ENCODE measurements around the gene TMEM30A.

Gene TMEM30A

DNA sequence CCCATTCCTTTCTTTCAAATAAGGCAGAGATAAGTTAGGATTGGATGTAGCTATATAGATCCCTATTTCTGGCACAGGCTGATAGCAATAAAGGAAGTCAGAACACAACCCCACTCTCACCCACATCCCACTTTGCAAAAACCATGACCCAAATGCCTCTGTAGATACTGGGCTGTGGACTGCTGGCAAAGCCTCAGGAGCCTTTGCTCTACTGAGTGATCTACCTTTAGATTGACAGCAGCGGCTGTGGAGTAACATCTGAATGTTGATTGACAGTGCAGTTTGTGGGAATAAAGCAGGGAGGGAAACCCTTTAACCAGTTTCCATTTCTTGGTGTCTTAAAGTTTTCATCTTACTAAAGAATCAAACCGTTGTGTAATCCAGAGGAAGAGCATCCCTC, 6.7 kb upstream of the TMEM30A start:
- no peak for DNase-seq

- DNase-seq: no peak
Measured at GRCh38 chr6:75290136-75290945, 5.7 kb upstream of the TMEM30A start.

- DNase-seq: no peak
Measured at GRCh38 chr6:75288023-75288422, 3.4 kb upstream of the TMEM30A start.

DNA sequence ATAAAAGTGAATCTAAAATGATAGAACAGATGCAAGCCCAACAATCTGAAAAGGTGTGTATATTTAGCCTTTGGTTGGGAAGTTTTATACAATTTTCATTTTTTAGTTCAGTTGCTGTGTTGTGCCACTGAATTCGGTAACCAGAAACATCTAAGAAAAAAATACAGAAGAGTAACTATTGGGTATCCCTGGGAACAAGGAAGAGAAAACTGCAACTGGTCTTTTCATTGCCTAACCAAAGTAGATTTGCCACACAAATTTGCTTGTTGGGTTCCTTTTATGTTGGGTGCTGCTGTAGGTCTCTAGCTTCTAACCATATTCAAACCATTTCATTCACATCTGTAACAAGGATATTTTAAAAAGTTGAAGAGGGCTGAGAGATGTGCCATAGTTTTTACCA, 2.8 kb upstream of the TMEM30A start:
- no peak for DNase-seq

DNA sequence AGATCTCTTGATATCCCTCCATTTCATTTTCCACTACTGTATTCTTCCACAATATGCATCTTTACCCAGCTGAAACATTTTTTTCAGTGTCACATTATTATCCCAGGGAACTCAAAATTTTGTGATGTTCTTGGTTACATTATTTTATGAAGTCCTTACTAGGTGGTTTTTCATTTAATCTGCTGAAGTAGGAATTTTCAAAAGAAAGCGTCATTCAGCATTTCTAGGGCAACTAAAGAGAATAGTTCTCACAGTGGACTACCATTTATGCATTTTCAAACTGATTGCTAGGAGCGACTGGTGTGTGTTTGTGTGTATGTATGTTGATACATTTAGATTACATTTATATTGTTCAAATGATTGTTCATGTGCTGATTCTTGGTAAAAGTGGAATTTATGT, 2.4 kb upstream of the TMEM30A start:
- no peak for DNase-seq

GRCh38 chr6:75285283-75285639, 669 bp upstream of the TMEM30A start:
- no peak for DNase-seq

DNA sequence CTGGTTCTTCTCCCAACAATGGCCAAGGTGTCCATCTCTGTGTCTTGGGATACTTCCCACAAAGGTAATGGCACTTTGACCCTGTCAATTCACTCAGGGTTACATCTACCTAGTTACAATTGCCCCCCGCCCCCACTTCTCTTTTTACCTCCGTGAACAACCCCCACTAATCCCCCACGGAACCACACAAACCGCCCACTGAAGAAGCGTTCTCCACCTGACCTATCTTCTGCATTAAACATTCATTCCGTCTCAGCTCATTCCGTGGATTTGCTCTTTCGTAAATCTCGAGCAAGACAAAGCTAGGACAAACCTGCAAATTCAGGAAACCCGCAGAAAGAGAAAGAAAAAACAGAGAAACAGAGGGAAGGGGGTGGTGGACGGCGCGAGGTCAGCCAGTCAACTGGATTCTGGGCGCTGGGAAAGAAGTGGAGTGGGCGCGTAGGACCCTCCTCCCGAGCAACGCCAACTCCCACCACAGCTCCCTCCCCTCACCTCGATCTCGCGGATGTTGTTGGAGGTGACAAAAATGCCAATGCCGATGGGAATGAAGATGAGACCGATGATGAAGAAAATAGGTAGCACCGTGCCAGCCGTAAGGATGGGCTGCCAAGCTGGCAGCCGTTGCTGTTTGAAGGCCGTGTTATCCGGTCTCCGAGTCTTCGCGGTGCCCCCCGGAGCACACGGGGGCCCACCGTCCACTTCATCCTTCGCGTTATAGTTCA, 523 bp downstream of the TMEM30A start:
- DNase-seq: peak; percentile 45

GRCh38 chr6:75282706-75283105, 1.9 kb downstream of the TMEM30A start:
- no peak for DNase-seq

DNA sequence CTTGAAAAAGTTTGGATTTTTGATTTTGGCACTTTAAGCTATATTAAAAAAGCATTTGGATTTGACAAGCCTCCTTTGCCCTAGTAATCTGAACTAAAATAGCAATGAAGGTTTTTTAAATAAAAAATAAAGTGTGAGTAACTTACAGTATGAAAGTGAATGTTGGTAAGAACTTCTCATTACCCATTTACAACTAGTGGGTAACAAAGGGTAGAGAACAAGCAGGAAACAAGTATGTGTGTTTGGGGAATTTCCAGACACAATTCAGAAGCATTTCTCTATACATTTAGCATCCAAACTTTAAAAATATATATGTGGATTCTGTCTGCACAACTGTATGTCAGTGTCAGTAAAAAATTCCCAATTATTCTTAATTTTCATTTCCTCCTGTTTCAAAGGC, 2.9 kb downstream of the TMEM30A start:
- no peak for DNase-seq

GRCh38 chr6:75280131-75280855, 4.3 kb downstream of the TMEM30A start:
- no peak for DNase-seq

DNA sequence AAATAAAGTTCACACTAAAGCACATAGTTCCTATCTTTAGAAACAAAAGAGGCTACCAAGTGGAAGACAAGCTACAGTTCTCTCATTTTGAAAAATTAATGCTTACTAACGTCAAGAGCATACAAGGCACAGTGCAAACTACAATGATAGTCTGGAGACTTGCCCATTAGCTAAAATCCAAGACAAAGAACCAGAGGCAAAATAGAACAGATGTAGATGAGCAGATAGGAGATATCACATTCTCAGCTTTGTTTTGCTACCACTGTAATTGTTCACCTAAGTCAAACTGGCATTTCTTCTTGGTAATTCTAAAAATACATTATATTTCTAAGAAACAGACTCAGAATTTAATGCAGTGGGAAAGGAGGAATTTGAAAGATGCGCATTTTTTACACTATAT, 5.2 kb downstream of the TMEM30A start:
- no peak for DNase-seq

DNA sequence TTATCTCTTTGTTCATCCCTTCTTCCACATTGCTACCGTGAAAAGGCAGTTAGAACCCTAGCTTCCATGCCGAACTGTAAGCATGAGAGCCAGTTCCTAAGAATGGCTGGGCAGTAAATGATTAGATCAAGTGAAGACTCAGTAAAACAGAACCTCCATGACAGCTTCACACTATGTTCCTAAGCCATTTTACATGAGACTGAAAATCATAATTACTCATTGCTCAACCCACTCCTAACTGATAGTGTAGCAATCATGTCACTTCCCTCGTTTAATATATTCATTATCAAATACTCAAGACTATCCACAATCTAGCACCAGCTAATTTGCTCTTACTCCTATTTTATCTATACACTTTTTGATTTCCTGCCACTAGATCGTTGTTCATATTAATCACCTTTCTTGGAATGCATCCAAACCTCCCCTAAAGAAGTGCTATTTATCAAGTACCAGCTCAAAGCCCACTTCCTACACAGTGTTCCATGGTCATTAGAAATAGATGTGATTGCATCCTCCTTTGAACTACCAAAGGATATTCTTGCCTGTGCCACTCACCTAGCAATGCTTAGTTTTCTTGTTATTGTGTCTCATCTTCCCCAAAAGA, 6.0 kb downstream of the TMEM30A start:
- no peak for DNase-seq

DNA sequence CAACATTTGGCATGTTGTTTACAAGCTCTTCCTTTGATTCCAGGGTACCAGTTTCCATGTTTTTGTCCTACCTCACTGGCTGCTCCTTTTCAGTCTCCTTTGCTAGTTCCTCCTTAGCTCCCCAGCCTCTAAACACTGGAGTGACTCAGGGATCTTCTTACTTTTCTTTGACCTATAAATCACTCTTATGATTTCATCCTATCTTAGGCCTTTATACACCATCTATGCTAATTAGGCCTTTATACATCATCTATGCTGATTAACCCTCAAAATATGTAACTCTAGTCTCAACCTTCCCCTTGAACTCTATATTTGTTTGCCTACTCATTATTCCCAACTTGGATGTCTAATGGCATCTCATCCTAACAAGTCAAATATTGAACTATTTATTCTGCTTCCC, 9.5 kb downstream of the TMEM30A start:
- DNase-seq: no peak

- DNase-seq: no peak
Measured at GRCh38 chr6:75273009-75273408, 11.6 kb downstream of the TMEM30A start.

- DNase-seq: no peak
Measured at GRCh38 chr6:75272145-75272840, 12.3 kb downstream of the TMEM30A start.

GRCh38 chr6:75268988-75269354, 15.6 kb downstream of the TMEM30A start:
- DNase-seq: no peak

- no peak for DNase-seq
Measured at GRCh38 chr6:75268121-75268987, 16.2 kb downstream of the TMEM30A start.

GRCh38 chr6:75267461-75267860, 17.1 kb downstream of the TMEM30A start:
- no peak for DNase-seq

DNA sequence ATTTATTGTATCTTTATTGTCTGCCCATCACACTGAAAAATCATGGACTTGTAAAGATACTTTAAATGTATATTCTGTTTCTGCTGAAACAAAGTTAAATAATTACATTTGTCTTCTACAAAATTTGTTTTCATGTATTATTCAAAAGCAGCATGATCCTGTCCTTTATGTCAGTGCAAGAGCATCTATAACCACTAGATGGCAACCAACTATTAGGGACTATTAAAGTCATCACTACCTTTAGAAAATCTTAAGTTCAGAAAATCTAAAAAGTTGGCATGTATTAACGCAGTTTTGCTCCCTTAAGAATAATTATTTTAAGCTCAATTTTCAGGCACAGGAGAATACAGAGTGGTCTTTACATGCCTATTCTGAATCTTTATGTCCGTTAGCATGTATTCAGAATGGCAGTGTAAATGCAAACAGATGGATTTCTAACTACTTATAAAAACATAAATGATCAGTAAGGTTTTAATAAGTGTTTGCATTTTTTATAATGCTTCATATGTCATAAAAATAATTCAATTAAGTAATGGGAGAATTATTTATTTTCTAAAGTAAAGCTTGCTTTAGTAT, 17.8 kb downstream of the TMEM30A start:
- peak; percentile 5 for DNase-seq

DNA sequence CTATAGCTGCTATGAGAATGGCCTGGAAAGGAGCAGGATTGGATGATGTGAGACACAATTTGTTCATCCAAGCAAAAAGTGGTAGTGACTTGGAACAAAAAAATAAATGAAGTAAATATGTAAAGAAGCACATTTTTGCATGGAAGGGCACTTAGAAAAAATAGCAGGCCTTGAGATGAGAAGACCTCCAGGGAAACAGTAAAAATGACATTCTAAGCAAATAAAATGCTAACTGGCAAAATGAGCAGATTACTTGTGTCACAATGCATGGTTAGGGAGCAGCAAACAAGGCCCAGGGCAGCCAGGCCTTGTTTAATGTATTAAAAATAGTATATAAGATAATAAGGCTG, 21.2 kb downstream of the TMEM30A start:
- no peak for DNase-seq

GRCh38 chr6:75262716-75263400, 21.7 kb downstream of the TMEM30A start:
- no peak for DNase-seq
